NCI-H524 treated with DMSO at 0.1 percent for 48 hours (cell line): ENCODE results near the gene PACS1.

ENCODE experiments used
- DNase-seq: peaks from one replicate; lab custom pipeline; 2025; lab: John Stamatoyannopoulos, UW

Gene PACS1

GRCh38 chr11:66289548-66290329, 219.7 kb downstream of the PACS1 start:
- DNase-seq = no peak

GRCh38 chr11:66290330-66290621, 220.2 kb downstream of the PACS1 start:
- DNase-seq = no peak

- no peak for DNase-seq
Observed at GRCh38 chr11:66291303-66291705, 221.2 kb downstream of the PACS1 start.

GRCh38 chr11:66291706-66292542, 221.9 kb downstream of the PACS1 start, which contains the start of gene TMEM151A:
TMEM151A (plus strand) TSS chr11:66291894; CDS start chr11:66292014, 120 bp downstream.
- no peak for DNase-seq

GRCh38 chr11:66292543-66293332, 222.7 kb downstream of the PACS1 start:
- no peak for DNase-seq

GRCh38 chr11:66293352-66293751, 223.3 kb downstream of the PACS1 start:
- no peak for DNase-seq

- no peak for DNase-seq
Observed at GRCh38 chr11:66293777-66294625, 223.9 kb downstream of the PACS1 start.
